Measurements from ENCODE around the gene NFIA. TPM values are rescaled to one million over a fixed set of nuclear protein-coding genes. Genes with fewer than 3 reads are reported as not detected.

NFIA gene
- polyA plus RNA-seq, 1 donor (not counting 4 experiments of a cell fraction or from before 2014, with no cell fraction given), result 14.7 TPM

DNA sequence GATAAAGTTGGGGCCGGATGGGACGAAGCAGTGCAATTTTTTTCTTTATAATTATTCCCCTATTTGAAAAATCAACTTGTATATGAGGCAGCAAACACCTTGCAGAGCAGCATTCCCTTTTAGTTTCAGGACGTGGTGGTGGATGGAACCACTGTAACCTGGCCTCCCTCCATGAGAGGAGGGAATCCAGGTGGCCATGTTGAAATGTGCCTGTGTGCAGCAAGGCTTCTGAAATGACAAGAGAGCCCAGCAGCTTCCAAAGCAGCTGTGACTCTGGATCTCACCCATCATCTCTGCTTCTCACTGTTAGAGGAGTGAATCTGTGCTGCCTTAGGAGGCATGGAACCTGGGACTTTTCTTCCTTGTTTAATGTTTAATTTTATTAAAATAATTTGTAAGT is 42.3 kb downstream of the NFIA start:
- TF ChIP-seq, protein P1, sequence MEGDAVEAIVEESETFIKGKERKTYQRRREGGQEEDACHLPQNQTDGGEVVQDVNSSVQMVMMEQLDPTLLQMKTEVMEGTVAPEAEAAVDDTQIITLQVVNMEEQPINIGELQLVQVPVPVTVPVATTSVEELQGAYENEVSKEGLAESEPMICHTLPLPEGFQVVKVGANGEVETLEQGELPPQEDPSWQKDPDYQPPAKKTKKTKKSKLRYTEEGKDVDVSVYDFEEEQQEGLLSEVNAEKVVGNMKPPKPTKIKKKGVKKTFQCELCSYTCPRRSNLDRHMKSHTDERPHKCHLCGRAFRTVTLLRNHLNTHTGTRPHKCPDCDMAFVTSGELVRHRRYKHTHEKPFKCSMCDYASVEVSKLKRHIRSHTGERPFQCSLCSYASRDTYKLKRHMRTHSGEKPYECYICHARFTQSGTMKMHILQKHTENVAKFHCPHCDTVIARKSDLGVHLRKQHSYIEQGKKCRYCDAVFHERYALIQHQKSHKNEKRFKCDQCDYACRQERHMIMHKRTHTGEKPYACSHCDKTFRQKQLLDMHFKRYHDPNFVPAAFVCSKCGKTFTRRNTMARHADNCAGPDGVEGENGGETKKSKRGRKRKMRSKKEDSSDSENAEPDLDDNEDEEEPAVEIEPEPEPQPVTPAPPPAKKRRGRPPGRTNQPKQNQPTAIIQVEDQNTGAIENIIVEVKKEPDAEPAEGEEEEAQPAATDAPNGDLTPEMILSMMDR (optimal IDR thresholded peaks at IDR 0.05 in 1 of 3, IDR thresholded peaks at IDR 0.05 in 1 of 3, conservative IDR thresholded peaks at IDR 0.05 in 1 of 3; ENCODE audit: extremely low read depth in 1 of 3, insufficient read depth in 2 of 3, low read length in 3 of 3), result no peak
- no peak for TF ChIP-seq EZH2 (IDR thresholded peaks at IDR 0.05; ENCODE audit: low read length)
- no peaks in the 10 kb centered on the region for H3K27me3 ChIP-seq (ENCODE audit: control insufficient read depth, extremely low read depth, insufficient read depth, low read length)
- no peaks in the 10 kb centered on the region for H3K36me3 ChIP-seq (ENCODE audit: control insufficient read depth in 2 of 2, extremely low read depth in 1 of 2, insufficient read depth in 2 of 2, low read length in 2 of 2)
- no peaks in the 10 kb centered on the region for H3K9me1 ChIP-seq (ENCODE audit: control insufficient read depth, extremely low read depth, insufficient read depth, low read length)
- FAIRE-seq, result no peak
- no peak for DNase-seq (ENCODE audit: low read depth, low spot score)
- H2AFZ ChIP-seq (ENCODE audit: control insufficient read depth, low read length), result no peak overlapping the region
- no peak overlapping the region for H3K4me2 ChIP-seq (ENCODE audit: control insufficient read depth, extremely low read depth, insufficient read depth, low read depth, low read length)
- no peak overlapping the region for H3K9ac ChIP-seq (ENCODE audit: control insufficient read depth, extremely low read depth, insufficient read depth, low read length)
- no peaks in the 10 kb centered on the region for H3K9me3 ChIP-seq (ENCODE audit: control insufficient read depth, low read depth, low read length)
- no peak overlapping the region for H3K27ac ChIP-seq (ENCODE audit: control insufficient read depth, insufficient read depth, low read length)
- H3K79me2 ChIP-seq (ENCODE audit: control insufficient read depth, insufficient read depth, low read length), result peaks cover 3% of the 10 kb centered on the region
- H3K4me3 ChIP-seq (ENCODE audit: control insufficient read depth in 2 of 3, extremely low read depth in 1 of 3, insufficient read depth in 2 of 3, low read depth in 1 of 3, low read length in 3 of 3), result no peak overlapping the region
- H3K4me1 ChIP-seq (ENCODE audit: control insufficient read depth, extremely low read depth, insufficient read depth, low read length), result peaks cover 5% of the 10 kb centered on the region
- no peaks in the 10 kb centered on the region for H4K20me1 ChIP-seq (ENCODE audit: control insufficient read depth, extremely low read depth, insufficient read depth, low read length)
- dilution Hi-C loops (cut with MboI; ENCODE audit: extremely low pct_ligation_motif_present, low sequenced_read_pairs), result no loop called here

DNA sequence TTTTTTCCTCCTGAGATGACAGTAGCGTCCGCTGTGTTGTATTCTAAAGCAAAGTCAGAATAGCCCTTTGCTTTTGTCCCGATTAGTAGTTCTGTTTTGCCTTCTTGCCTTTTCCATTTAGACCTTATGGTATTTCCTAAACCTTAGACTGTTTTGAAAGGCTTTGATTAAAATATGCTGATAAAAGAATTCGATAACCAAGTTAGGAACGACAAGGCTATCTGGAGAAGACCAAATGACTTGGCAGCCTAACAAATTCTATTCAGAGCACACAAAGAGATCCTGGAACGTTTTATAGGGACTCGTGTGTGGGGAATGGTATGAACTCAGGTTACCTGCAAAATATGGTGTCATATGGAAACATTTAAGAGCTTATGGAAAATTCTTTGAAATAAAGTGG is 42.9 kb downstream of the NFIA start:
- H3K9me3 ChIP-seq (ENCODE audit: control insufficient read depth, low read depth, low read length), result no peaks in the 10 kb centered on the region
- H3K4me1 ChIP-seq (ENCODE audit: control insufficient read depth, extremely low read depth, insufficient read depth, low read length), result peaks cover 2% of the 10 kb centered on the region
- H3K79me2 ChIP-seq (ENCODE audit: control insufficient read depth, insufficient read depth, low read length), result peaks cover 3% of the 10 kb centered on the region
- H2AFZ ChIP-seq (ENCODE audit: control insufficient read depth, low read length), result no peak overlapping the region
- no peaks in the 10 kb centered on the region for H3K27me3 ChIP-seq (ENCODE audit: control insufficient read depth, extremely low read depth, insufficient read depth, low read length)
- no peaks in the 10 kb centered on the region for H3K36me3 ChIP-seq (ENCODE audit: control insufficient read depth in 2 of 2, extremely low read depth in 1 of 2, insufficient read depth in 2 of 2, low read length in 2 of 2)
- no peak overlapping the region for H3K27ac ChIP-seq (ENCODE audit: control insufficient read depth, insufficient read depth, low read length)
- dilution Hi-C loops (cut with MboI; ENCODE audit: extremely low pct_ligation_motif_present, low sequenced_read_pairs), result no loop called here
- no peak overlapping the region for H3K4me3 ChIP-seq (ENCODE audit: control insufficient read depth in 2 of 3, extremely low read depth in 1 of 3, insufficient read depth in 2 of 3, low read depth in 1 of 3, low read length in 3 of 3)
- DNase-seq (ENCODE audit: low read depth, low spot score) (no peak), FAIRE-seq (no peak)
- H4K20me1 ChIP-seq (ENCODE audit: control insufficient read depth, extremely low read depth, insufficient read depth, low read length), result no peaks in the 10 kb centered on the region
- no peak overlapping the region for H3K4me2 ChIP-seq (ENCODE audit: control insufficient read depth, extremely low read depth, insufficient read depth, low read depth, low read length)
- TF ChIP-seq, protein P1 (optimal IDR thresholded peaks at IDR 0.05 in 1 of 3, IDR thresholded peaks at IDR 0.05 in 1 of 3, conservative IDR thresholded peaks at IDR 0.05 in 1 of 3; ENCODE audit: extremely low read depth in 1 of 3, insufficient read depth in 2 of 3, low read length in 3 of 3), result no peak
- TF ChIP-seq EZH2 (IDR thresholded peaks at IDR 0.05; ENCODE audit: low read length), result no peak
- no peaks in the 10 kb centered on the region for H3K9me1 ChIP-seq (ENCODE audit: control insufficient read depth, extremely low read depth, insufficient read depth, low read length)
- H3K9ac ChIP-seq (ENCODE audit: control insufficient read depth, extremely low read depth, insufficient read depth, low read length), result no peak overlapping the region
